IMR-90 (cell line): Measurements from ENCODE around the gene MUC21. TPM values are rescaled to one million over a fixed set of nuclear protein-coding genes. Genes with fewer than 3 reads are reported as not detected.

Experiments
- ATAC-seq: fragments of 200-7000 bp; cut with Tn5 transposase; 2 replicates; pipeline ENCODE4 v1.9.1; 2020; ENCODE audit warnings: low read depth, mild to moderate bottlenecking, moderate library complexity
- BruUV-seq: library from RNA; stranded (reverse); fragments of 400-500 nt; replicated peaks from 2 replicates; lab custom pipeline; 2021; lab: Mats Ljungman, UMichigan
- CTCF ChIA-PET: fragments of 300-600 bp; formaldehyde crosslinking; extraction: SDS; loops from one replicate; lab custom pipeline; 2021; ENCODE audit warnings: antibody characterized with exemption; lab: Yijun Ruan, JAX
- POLR2A ChIA-PET: fragments of 300-600 bp; sonication (Branson Sonifier 250); formaldehyde crosslinking; loops from one replicate; lab custom pipeline; 2022; ENCODE audit warnings: antibody characterized with exemption; ENCODE audit not compliant: unreplicated experiment; lab: Charles Lee
- DNase-seq: peaks from one replicate; pipeline ENCODE4 v3.0.0; 2013
- H2AFZ ChIP-seq: replicated peaks from 2 replicates; pipeline ENCODE3; 2013; ENCODE audit warnings: low read length, mild to moderate bottlenecking; ENCODE audit not compliant: poor library complexity
- H2AK5ac ChIP-seq: 2 replicates; pipeline ENCODE4 v1.6.1; 2013; ENCODE audit warnings: low read depth, low read length, inconsistent platforms
- H2AK9ac ChIP-seq: replicated peaks from 2 replicates; pipeline ENCODE3; 2013; ENCODE audit warnings: mild to moderate bottlenecking, low read depth, low read length, moderate library complexity; ENCODE audit not compliant: poor library complexity
- H2BK120ac ChIP-seq: 2 replicates; pipeline ENCODE4 v1.6.1; 2013; ENCODE audit warnings: low read depth, low read length, inconsistent platforms
- H2BK15ac ChIP-seq: 3 replicates; pipeline ENCODE4 v1.6.1; 2013; ENCODE audit warnings: low read depth, low read length, inconsistent platforms
- H2BK20ac ChIP-seq: 2 replicates; pipeline ENCODE4 v1.6.1; 2013; ENCODE audit warnings: low read depth, mild to moderate bottlenecking, inconsistent platforms, low read length, moderate library complexity
- H2BK5ac ChIP-seq: 2 replicates; pipeline ENCODE4 v1.6.1; 2013; ENCODE audit warnings: mild to moderate bottlenecking, low read depth, low read length, inconsistent platforms; ENCODE audit not compliant: poor library complexity, severe bottlenecking
- H3K14ac ChIP-seq: replicated peaks from 2 replicates; pipeline ENCODE4 v1.6.1; 2013; ENCODE audit warnings: low read depth, low read length, inconsistent platforms
- H3K18ac ChIP-seq: 2 replicates; pipeline ENCODE4 v1.6.1; 2013; ENCODE audit warnings: low read depth, low read length, control low read depth
- H3K23ac ChIP-seq: 2 replicates; pipeline ENCODE4 v1.6.1; 2013; ENCODE audit warnings: low read depth, low read length, inconsistent platforms
- H3K27ac ChIP-seq: 2 replicates; pipeline ENCODE4 v1.5.1; 2013; ENCODE audit warnings: mild to moderate bottlenecking, control low read depth, low read length; ENCODE audit not compliant: insufficient read depth
- H3K27me3 ChIP-seq: 2 replicates; pipeline ENCODE4 v1.6.1; 2013; ENCODE audit warnings: low read length; ENCODE audit not compliant: control insufficient read depth, insufficient read depth
- H3K36me3 ChIP-seq: 2 replicates; pipeline ENCODE4 v1.6.1; 2013; ENCODE audit warnings: low read length, mixed read lengths; ENCODE audit not compliant: control insufficient read depth, insufficient read depth
- H3K4ac ChIP-seq: 2 replicates; pipeline ENCODE4 v1.6.1; 2013; ENCODE audit warnings: low read depth, low read length, inconsistent platforms
- H3K4me1 ChIP-seq: 2 replicates; pipeline ENCODE4 v1.6.1; 2013; ENCODE audit warnings: low read length, mixed read lengths; ENCODE audit not compliant: control insufficient read depth, insufficient read depth
- H3K4me2 ChIP-seq: 2 replicates; pipeline ENCODE4 v1.6.1; 2013; ENCODE audit warnings: low read depth, mild to moderate bottlenecking, control low read depth, low read length, moderate library complexity
- H3K4me3 ChIP-seq: 2 replicates; pipeline ENCODE4 v1.5.1; 2013; ENCODE audit warnings: low read depth, mild to moderate bottlenecking, control low read depth, low read length, moderate library complexity; ENCODE audit not compliant: insufficient read depth
- H3K56ac ChIP-seq: 2 replicates; pipeline ENCODE4 v1.6.1; 2013; ENCODE audit warnings: low read length, inconsistent platforms; ENCODE audit not compliant: insufficient read depth; ENCODE audit errors: extremely low read depth
- H3K79me1 ChIP-seq, 2 experiments: 2 replicates each; pipeline ENCODE4 v1.6.1; 2013; ENCODE audit warnings: low read length in 2 of 2, inconsistent platforms in 1 of 2, low read depth in 1 of 2
- H3K9ac ChIP-seq: 2 replicates; pipeline ENCODE4 v1.6.1; 2013; ENCODE audit warnings: low read depth, low read length, control low read depth
- H3K9me1 ChIP-seq: 2 replicates; pipeline ENCODE4 v1.6.1; 2013; ENCODE audit warnings: low read length, inconsistent platforms; ENCODE audit not compliant: insufficient read depth
- H3K9me3 ChIP-seq: 2 replicates; pipeline ENCODE4 v1.6.1; 2013; ENCODE audit warnings: low read length; ENCODE audit not compliant: control insufficient read depth, insufficient read depth
- H4K20me1 ChIP-seq: 2 replicates; pipeline ENCODE4 v1.6.1; 2013; ENCODE audit warnings: low read length, inconsistent platforms; ENCODE audit not compliant: insufficient read depth
- H4K5ac ChIP-seq: 2 replicates; pipeline ENCODE4 v1.6.1; 2013; ENCODE audit warnings: mild to moderate bottlenecking, low read depth, low read length, control low read depth
- H4K8ac ChIP-seq, 2 experiments: 2 replicates each; pipeline ENCODE4 v1.6.1; 2013; ENCODE audit warnings: low read depth in 2 of 2, low read length in 2 of 2, control low read depth in 1 of 2, inconsistent platforms in 1 of 2
- H4K91ac ChIP-seq: 2 replicates; pipeline ENCODE4 v1.6.1; 2013; ENCODE audit warnings: low read depth, low read length, inconsistent platforms; ENCODE audit not compliant: insufficient read depth
- BHLHE40 ChIP-seq: fragments of 150-350 bp; IDR thresholded peaks from 2 replicates; pipeline ENCODE4 v1.6.1; 2016; ENCODE audit warnings: mild to moderate bottlenecking, low read depth, low read length
- CEBPB ChIP-seq: IDR thresholded peaks from 2 replicates; pipeline ENCODE4 v1.6.1; 2012; ENCODE audit warnings: low read depth, low read length, improper control_type of control experiment
- CHD1 ChIP-seq: IDR thresholded peaks from 2 replicates; pipeline ENCODE4 v1.6.1; 2012; ENCODE audit warnings: low read depth, low read length, improper control_type of control experiment
- FOS ChIP-seq: fragments of 150-350 bp; IDR thresholded peaks from 2 replicates; pipeline ENCODE4 v1.6.1; 2016; ENCODE audit warnings: low read depth, low read length
- MAFK ChIP-seq: IDR thresholded peaks from 2 replicates; pipeline ENCODE4 v1.6.1; 2012; ENCODE audit warnings: low read depth, low read length, improper control_type of control experiment
- MAZ ChIP-seq: IDR thresholded peaks from 2 replicates; pipeline ENCODE4 v1.6.1; 2012; ENCODE audit warnings: low read depth, mild to moderate bottlenecking, low read length, improper control_type of control experiment, moderate library complexity, borderline replicate concordance
- MXI1 ChIP-seq: IDR thresholded peaks from 2 replicates; pipeline ENCODE4 v1.6.1; 2012; ENCODE audit warnings: low read depth, mild to moderate bottlenecking, low read length, moderate library complexity, borderline replicate concordance
- NFE2L2 ChIP-seq: fragments of 150-350 bp; IDR thresholded peaks from 2 replicates; pipeline ENCODE4 v1.6.1; 2016; ENCODE audit warnings: low read depth, mild to moderate bottlenecking, low read length
- POLR2A ChIP-seq: IDR thresholded peaks from 2 replicates; pipeline ENCODE4 v1.6.1; 2012; ENCODE audit warnings: mild to moderate bottlenecking, low read depth, low read length
- RAD21 ChIP-seq: IDR thresholded peaks from 2 replicates; pipeline ENCODE4 v1.6.1; 2012; ENCODE audit warnings: low read length, improper control_type of control experiment
- RCOR1 ChIP-seq: IDR thresholded peaks from 2 replicates; pipeline ENCODE4 v1.6.1; 2012; ENCODE audit warnings: mild to moderate bottlenecking, low read length, improper control_type of control experiment; ENCODE audit not compliant: insufficient replicate concordance
- RFX5 ChIP-seq: IDR thresholded peaks from 2 replicates; pipeline ENCODE4 v1.8.0; 2012; ENCODE audit warnings: low read depth, mild to moderate bottlenecking, low read length, moderate library complexity
- SMC3 ChIP-seq: fragments of 150-350 bp; IDR thresholded peaks from 2 replicates; pipeline ENCODE4 v1.6.1; 2016; ENCODE audit warnings: low read depth, mild to moderate bottlenecking, antibody characterized with exemption, low read length, moderate library complexity
- WGBS, 2 experiments: methylation state at CpG; one replicate each; pipeline versions ENCODE4 v1.1.5 to v1.1.7; 2013; ENCODE audit warnings: missing lambda C conversion rate in 2 of 2; ENCODE audit not compliant: insufficient read length in 1 of 2; ENCODE audit errors: extremely low coverage in 2 of 2; 5-methylcytosine and 5-hydroxymethylcytosine counted together
- dilution Hi-C: fragments of 300-500 bp; cut with HindIII; formaldehyde crosslinking; loops from one replicate; pipeline ENCODE4 v1.14.3; 2018; ENCODE audit warnings: low sequenced_read_pairs; ENCODE audit not compliant: unreplicated experiment
- in situ Hi-C: fragments of 300-500 bp; cut with MboI; formaldehyde crosslinking; loops from 3 replicates; pipeline ENCODE4 v1.14.3; 2019; ENCODE audit warnings: low sequenced_read_pairs, inconsistent platforms, mixed read lengths
- intact Hi-C: fragments of 100-400 bp; cut with micrococcal nuclease; formaldehyde crosslinking; loops from 2 replicates; pipeline ENCODE4 v1.10.0; 2022
- polyA plus RNA-seq, 3 experiments: library from polyadenylated mRNA; depleted of rRNA; stranded (reverse); fragments of >200 nt; gene quantifications; 2 replicates each; pipeline ENCODE4 v1.2.3, GENCODE V29; 2012; ENCODE audit warnings: low replicate concordance in 1 of 3
- total RNA-seq: library from RNA; depleted of rRNA; stranded (reverse); fragments of >200 nt; gene quantifications from 2 replicates; pipeline ENCODE4 v1.2.3, GENCODE V29; 2012

MUC21 gene
- total and polyA plus RNA-seq, 2 of the 4 experiments (the other 2 are of a cell fraction) = not detected

- 39% methylated on average over 3 of the region's 4 CpGs; no CpG with 5 or more reads in 1 of the 2 experiments for WGBS, 2 experiments
- intact Hi-C loops = no loop called here
- no TSS peak for BruUV-seq
Observed at GRCh38 chr6:31025595-31025994, 42.1 kb downstream of the MUC21 start.

More at GRCh38 chr6:31025595-31025994, 42.1 kb downstream of the MUC21 start:
- H3K36me3 ChIP-seq = no peaks in the 10 kb centered on the region
- H3K14ac ChIP-seq = no peak overlapping the region
- no peaks in the 10 kb centered on the region for H3K4me1 ChIP-seq
- H3K56ac ChIP-seq = no peak overlapping the region
- H3K4me3 ChIP-seq = no peak overlapping the region
- dilution Hi-C loops (no loop called here), in situ Hi-C loops (no loop called here)
- H3K27ac ChIP-seq = no peak overlapping the region
- H3K18ac ChIP-seq = no peak overlapping the region
- no peak overlapping the region for H4K8ac ChIP-seq
- H2BK5ac ChIP-seq = no peak overlapping the region
- POLR2A ChIA-PET = no interaction called here
- H3K9ac ChIP-seq = no peak overlapping the region
- no peak overlapping the region for H3K4me2 ChIP-seq
- H4K5ac ChIP-seq = no peak overlapping the region
- H3K27me3 ChIP-seq = peaks cover 11% of the 10 kb centered on the region
- H2BK20ac ChIP-seq = no peak overlapping the region
- TF ChIP-seq MXI1 = no peak
- TF ChIP-seq RFX5 = no peak
- no peak for TF ChIP-seq RCOR1
- no peak for TF ChIP-seq SMC3
- TF ChIP-seq RAD21 = no peak
- no peak for TF ChIP-seq BHLHE40
- no peak for TF ChIP-seq MAFK
- TF ChIP-seq MAZ = no peak
- TF ChIP-seq NFE2L2 = no peak
- no peak for TF ChIP-seq CHD1
- no peak for TF ChIP-seq CEBPB
- no peak for TF ChIP-seq FOS
- no peak for TF ChIP-seq POLR2A
- no peak for DNase-seq
- no peaks in the 10 kb centered on the region for H4K20me1 ChIP-seq
- H2AK5ac ChIP-seq = no peak overlapping the region
- no peak for ATAC-seq
- no peak overlapping the region for H2AFZ ChIP-seq
- H3K79me1 ChIP-seq = no peaks in the 10 kb centered on the region
- H2BK15ac ChIP-seq = no peak overlapping the region
- H4K91ac ChIP-seq = no peak overlapping the region
- H3K4ac ChIP-seq = no peak overlapping the region
- 0 out of 2 replicates have a peak, but pooled peaks cover 2% of the 10 kb centered on the region for H3K9me3 ChIP-seq
- no peak overlapping the region for H2AK9ac ChIP-seq
- H2BK120ac ChIP-seq = no peak overlapping the region
- no peaks in the 10 kb centered on the region for H3K9me1 ChIP-seq
- CTCF ChIA-PET = no interaction called here
- H3K23ac ChIP-seq = no peak overlapping the region
